NCI-H524 treated with DMSO at 0.1 percent for 48 hours (cell line): ENCODE results near the gene PIK3CD.

Source experiments
- DNase-seq: peaks from one replicate; lab custom pipeline; 2025; lab: John Stamatoyannopoulos, UW

The PIK3CD gene

DNA sequence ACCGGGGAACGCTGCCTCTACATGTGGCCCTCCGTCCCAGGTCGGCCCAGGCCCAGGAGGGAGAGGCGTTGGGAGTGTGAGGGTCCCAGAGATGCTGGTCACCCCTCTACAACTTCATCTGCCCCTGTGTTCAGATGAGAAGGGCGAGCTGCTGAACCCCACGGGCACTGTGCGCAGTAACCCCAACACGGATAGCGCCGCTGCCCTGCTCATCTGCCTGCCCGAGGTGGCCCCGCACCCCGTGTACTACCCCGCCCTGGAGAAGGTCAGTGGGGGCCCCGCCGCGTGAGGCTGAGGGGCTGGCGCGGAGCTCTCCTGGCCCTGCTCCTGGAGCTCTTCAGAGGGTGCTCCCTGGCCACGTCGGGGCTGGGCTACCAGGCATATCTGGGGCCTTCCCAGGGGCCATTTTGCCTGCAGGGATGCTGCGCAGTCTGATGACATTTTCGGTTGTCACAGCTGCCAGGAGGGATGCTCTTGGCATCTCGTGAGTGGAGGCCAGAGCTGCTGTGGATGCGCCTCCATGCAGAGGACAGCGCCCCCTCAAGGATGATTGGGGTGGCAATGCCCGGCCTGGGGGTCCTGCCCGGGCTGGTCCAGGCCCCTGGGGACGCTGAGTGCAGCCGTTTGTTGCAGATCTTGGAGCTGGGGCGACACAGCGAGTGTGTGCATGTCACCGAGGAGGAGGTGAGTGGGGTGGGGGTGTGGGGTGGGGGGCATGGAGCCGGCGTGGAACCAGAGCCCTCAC is 68.6 kb downstream of the PIK3CD start:
- DNase-seq: no peak

DNA sequence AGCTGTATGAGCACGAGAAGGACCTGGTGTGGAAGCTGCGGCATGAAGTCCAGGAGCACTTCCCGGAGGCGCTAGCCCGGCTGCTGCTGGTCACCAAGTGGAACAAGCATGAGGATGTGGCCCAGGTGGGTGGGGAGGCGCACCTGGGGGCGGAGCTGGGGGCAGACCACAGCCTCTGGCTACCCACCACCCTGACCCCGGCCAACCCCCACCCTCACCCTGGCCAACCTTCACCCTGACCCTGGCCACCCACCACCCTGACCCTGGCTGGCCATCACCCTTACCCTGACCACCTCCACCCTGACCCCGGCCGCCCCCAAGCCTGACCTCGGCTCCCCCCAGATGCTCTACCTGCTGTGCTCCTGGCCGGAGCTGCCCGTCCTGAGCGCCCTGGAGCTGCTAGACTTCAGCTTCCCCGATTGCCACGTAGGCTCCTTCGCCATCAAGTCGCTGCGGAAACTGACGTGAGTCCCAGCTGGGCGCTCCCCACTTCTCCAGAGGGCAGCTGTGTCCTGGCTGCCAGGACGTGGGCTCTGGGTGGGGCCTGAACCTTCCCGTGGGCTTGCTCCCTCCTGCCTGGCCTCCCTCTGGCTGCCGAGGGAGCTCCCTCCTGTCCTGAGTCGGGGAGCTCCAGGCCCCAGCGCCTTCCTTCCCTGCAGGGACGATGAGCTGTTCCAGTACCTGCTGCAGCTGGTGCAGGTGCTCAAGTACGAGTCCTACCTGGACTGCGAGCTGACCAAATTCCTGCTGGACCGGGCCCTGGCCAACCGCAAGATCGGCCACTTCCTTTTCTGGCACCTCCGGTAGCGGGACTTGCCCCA is 69.5 kb downstream of the PIK3CD start:
- no peak for DNase-seq

DNA sequence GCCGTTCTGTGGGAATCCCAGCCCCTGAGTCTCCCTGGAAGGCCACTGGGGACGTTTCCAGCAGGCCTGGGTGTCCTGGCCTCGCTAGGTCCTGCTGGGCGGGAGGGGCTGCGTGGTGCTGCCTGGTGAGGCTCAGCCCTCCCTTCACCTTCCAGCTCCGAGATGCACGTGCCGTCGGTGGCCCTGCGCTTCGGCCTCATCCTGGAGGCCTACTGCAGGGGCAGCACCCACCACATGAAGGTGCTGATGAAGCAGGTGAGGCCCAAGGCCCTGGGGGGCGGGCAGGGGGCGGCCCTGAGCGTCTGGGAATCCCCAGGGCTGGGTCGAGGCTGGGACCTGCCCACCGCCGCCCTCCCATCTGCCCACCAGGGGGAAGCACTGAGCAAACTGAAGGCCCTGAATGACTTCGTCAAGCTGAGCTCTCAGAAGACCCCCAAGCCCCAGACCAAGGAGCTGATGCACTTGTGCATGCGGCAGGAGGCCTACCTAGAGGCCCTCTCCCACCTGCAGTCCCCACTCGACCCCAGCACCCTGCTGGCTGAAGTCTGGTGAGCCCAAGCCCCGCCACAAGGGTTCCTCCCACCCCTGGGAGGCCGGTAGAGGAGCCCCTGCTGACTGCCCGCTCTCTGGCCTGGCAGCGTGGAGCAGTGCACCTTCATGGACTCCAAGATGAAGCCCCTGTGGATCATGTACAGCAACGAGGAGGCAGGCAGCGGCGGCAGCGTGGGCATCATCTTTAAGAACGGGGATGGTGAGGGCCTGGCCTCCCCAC is 70.3 kb downstream of the PIK3CD start:
- DNase-seq: no peak

DNA sequence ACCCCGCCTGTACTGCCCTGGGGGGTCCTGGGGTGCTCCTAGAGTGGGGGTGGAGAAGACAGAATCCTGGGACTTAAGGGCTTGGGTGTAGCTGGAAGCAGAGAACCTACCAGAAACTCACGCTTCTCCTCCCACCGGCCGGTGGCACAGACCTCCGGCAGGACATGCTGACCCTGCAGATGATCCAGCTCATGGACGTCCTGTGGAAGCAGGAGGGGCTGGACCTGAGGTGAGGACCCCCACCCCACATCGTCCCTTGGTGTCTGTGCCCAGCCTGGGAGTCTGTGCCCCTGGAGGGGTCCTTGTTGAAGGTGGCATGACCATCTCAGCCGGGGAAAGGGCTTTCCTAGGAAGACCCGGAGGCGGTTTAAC is 70.8 kb downstream of the PIK3CD start:
- DNase-seq: no peak

DNA sequence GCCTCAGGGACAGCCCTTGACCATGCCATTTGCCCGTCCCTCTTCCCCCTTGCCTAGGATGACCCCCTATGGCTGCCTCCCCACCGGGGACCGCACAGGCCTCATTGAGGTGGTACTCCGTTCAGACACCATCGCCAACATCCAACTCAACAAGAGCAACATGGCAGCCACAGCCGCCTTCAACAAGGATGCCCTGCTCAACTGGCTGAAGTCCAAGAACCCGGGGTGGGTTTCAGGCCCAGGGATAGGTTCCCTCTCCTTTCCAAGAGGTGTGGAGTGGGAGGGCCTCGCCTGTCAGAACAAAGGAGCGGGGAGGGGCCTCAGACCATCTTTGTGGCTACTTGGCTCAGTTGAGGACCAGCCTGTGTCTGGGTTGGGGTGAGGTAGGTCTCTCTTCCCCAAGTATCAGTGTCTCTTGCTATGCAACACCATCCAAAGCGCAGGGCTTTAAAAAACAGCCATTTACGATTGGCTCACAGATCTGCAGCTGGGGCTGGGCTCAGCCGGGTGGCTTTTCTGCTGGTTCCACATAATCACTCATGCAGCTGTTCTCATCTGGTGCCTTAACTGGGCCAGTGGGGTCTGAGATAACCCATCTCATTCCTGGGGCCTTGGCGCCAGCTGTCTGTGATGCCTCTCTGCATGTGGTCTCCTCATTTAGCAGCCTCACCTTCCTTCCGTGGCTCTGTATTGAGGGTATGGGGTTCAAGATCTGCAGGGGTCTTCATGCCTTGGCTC is 71.7 kb downstream of the PIK3CD start:
- DNase-seq: no peak

DNA sequence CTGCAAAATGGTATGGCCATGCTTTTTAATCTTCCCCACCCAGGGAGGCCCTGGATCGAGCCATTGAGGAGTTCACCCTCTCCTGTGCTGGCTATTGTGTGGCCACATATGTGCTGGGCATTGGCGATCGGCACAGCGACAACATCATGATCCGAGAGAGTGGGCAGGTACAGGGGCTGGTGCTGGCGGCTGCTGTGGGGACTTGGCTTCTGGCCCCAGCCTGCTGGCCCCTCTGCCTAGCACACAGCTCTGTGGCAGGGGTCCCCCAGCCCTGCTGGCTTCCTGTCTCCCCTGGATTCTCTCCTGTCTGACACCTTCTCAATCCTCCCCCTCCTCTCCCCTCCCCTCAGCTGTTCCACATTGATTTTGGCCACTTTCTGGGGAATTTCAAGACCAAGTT is 72.4 kb downstream of the PIK3CD start:
- no peak for DNase-seq

DNA sequence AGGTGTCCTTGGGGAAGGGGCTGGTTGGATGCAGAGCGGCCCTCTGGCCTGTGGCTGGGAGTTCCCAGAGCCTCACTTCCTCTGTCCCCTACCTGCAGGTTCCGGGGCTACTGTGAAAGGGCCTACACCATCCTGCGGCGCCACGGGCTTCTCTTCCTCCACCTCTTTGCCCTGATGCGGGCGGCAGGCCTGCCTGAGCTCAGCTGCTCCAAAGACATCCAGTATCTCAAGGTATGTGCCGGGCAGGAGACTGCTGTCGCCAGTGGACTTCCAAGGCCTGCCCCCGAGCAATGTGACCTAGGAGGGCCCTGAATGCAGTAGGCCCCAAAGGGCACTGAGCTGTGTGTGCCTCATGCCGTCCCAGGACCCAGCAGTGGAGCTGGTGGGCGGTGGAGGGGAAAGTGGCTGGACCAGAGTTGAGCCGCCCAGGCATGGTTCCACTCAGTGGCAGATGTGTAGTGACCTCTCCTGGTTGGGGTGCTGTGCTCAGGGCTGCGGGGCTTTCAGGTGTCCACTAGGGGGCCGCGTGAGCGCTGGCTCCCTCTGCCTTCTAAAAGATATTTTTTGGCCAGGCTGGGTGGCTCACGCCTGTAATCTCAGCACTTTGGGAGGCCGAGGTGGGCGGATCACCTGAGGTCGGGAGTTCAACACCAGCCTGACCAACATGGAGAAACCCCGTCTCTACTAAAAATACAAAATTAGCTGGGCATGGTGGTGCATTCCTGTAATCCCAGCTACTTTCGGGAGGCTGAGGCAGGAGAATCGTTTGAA is 73.4 kb downstream of the PIK3CD start:
- DNase-seq: no peak

DNA sequence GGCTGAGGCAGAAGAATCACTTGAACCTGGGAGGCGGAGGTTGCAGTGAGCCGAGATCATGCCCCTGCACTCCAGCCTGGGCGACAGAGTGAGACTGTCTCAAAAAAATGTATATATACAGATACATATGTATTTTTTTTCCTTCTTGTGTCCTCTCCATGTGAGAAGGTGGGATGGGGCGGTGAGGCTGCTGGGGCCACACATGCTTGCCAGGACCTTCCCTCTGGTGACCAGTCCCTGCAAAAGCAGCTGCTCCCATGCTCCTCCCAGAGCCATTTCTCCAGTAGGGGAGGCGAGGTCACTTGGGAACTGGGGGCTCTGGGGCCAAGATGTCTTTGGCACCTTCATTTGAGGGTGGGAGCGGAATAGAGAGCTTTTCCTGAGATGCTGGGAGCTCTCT is 74.9 kb downstream of the PIK3CD start:
- DNase-seq: no peak

DNA sequence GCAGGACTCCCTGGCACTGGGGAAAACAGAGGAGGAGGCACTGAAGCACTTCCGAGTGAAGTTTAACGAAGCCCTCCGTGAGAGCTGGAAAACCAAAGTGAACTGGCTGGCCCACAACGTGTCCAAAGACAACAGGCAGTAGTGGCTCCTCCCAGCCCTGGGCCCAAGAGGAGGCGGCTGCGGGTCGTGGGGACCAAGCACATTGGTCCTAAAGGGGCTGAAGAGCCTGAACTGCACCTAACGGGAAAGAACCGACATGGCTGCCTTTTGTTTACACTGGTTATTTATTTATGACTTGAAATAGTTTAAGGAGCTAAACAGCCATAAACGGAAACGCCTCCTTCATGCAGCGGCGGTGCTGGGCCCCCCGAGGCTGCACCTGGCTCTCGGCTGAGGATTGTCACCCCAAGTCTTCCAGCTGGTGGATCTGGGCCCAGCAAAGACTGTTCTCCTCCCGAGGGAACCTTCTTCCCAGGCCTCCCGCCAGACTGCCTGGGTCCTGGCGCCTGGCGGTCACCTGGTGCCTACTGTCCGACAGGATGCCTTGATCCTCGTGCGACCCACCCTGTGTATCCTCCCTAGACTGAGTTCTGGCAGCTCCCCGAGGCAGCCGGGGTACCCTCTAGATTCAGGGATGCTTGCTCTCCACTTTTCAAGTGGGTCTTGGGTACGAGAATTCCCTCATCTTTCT is 75.5 kb downstream of the PIK3CD start:
- DNase-seq: no peak

DNA sequence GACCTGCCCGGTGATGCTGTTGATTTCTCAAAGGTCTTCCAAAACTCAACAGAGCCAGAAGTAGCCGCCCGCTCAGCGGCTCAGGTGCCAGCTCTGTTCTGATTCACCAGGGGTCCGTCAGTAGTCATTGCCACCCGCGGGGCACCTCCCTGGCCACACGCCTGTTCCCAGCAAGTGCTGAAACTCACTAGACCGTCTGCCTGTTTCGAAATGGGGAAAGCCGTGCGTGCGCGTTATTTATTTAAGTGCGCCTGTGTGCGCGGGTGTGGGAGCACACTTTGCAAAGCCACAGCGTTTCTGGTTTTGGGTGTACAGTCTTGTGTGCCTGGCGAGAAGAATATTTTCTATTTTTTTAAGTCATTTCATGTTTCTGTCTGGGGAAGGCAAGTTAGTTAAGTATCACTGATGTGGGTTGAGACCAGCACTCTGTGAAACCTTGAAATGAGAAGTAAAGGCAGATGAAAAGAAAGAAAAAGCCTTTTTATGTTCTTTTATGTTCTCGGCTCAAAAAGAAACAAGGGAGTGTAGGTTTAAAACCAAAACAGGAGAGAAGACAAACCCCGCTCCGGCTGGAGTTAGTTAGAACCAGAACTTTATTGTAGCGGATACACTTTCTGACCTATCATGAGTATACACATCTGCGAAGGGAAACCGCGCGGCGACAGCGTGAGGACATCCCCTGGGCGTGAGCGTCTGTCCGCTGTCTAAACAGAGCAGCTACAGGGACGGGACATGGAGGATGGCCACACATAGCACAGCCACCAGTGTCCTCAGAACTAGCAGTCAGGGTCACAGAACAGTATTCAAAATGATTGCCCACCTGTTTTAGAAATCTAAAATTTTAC is 77.1 kb downstream of the PIK3CD start:
- no peak for DNase-seq

DNA sequence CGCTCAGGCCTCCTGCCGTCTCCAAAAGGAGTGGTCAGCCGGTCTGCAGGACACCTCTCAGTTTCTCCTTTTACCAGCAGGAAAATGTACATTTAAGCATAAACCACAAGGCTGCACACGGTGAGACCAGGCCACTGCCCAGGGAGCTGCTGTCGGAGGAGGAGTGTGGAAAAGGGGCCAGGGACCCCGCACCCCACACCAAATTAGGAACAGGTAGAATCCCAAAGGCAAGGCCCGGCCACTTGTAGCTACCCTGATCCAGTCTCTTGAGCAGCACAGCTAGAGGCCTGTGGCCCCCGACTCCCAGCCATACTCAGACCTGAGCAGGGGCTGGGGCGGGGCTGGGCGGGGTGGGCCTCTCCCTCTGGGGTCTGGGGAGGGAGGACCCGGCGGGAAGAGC is 78.0 kb downstream of the PIK3CD start:
- no peak for DNase-seq

DNA sequence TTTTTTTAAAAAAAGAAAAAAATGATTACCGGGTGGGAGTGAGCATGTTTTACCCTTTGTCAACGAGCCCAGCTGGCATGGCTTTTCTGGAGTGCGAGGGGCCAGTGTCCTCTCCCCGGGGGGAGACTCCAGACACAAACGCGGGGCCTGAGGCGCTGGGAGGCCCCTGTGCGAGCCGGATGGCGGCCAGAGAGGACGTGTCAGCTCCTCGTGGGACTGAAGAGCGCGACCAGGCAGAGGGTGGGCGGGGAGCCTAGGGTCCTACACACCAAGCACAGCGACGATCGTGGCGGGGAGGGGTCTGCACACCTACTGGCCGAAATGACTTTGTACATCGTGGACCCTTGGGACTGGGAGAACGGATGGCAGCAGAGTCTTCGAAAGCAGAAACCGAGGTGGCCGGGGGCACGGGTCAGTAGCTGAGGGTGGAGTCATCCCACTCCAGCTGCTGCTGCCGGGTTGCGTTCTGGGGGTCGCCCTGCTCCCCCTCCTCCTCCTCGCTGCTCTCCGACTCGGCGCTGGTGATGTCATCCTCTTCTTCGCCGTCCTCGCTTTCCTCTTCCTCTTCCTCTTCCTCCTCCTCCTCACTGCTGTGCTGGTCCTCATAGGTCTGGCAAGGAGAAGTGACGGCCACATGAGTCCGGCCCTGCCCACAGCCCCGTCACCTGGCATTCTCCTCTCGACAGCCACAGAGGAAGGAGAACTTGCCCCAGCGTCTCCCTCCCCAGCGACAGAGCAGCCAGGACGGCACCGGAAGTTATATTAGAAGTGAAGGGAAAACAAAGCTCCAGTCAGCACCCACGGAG is 78.8 kb downstream of the PIK3CD start:
- no peak for DNase-seq

DNA sequence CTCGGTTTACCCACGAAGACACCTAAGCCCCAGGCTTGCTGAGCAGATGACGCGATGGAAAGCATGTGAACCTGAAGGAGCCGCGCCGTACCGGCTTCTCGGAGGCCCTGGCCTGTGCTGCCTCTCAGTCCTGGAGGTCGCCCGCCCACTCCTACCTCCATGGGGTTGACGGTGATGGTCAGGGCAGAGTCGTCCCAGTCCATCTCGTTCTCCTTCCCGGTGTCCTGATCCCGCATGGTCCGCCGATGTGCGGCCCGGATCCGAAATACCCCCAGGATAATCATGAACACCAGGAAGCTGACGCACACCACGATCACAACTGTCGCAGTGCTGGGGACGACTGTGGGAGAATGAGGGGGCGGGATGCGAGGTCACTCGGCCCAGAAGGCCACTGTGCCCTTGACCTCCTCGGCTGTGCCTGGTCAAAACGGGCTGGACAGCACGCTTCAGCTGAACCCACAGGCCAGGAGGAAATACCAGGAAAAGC is 79.6 kb downstream of the PIK3CD start:
- no peak for DNase-seq

DNA sequence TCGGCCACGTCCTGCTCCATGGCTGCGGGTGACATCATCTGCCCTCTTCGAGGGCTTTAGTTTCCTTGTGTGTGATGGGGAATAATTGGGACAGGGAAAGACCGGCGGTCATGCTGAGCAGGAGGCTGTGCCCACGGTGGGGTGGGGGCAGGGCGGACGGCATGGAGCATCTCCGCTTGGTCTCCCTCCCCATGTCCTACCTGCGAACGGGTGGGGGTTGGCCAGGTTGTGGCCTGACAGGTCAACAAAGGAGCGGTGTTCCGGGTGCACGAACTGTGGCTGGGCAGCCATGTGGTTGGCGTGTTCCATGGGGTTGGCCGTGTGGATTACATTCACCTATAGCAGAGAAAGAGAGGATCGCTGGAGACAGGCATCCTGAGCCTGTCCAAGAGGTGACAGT is 80.0 kb downstream of the PIK3CD start:
- DNase-seq: no peak

DNA sequence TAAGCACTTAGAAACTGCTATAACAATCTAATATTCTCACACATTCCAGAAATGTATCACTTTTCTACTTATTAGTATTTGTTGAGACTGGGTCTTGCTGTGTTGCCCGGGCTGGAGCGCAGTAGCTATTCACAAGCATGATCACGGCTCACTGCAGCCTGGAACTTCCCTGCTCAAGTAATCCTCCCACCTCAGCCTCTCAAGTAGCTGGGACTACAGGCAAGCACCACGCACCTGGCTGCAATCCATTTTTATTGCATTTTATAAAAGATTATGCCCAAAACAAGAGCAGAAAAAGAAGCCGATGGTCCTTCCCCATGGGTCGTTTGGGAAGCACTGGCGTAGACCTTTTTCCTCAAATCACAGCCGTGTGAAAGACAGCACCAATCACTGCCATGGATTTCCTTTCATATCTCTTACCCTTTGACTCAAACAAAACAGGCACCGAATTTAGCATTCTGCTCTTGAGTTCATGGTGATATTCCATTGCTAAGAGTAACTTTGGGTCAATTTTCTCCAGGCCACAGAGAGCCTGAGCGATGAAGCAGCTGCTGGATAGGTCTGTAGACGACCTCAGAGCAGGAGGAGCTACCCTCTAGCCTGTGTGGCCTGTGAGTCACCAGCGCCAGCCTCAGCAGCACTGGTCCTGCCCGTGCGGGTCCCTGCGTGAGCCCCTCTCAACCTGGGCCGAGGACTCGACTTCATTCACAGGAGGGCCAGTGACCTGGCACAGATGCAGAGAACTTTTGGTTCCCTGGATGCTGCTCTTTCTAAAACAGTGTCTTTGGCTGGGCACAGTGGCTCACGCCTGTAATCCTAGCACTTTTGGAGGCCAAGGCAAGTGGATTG is 80.8 kb downstream of the PIK3CD start:
- no peak for DNase-seq

DNA sequence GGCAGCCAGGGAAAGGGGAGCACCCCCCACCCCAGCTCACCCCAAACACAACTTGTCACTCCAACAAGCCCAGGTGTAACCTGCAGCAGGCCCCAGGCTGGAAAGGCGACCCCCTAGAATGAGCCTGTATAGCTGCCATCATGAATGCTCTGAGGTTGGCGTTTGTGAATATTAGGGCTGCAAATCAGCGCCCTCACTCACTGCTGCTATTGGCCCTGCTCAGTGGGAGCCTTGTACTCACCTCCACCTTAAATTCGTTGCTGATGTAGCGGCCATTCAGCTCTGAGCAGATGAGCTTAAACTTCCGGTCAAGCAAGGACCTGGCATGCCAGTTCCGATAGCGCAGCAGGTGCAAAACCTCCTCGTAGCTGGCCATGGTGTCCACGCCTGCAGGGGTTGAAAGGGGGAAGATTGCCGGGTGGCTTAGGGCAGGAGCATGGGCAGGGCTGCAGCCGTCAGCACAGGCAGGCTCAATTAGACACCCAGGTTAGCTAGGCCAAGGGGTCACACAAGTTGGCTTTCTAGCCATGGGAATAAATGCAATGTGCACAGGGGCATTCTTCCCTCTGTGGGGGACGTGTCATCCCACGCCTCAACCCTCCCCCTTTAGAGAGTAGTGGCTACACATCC is 81.7 kb downstream of the PIK3CD start:
- no peak for DNase-seq

DNA sequence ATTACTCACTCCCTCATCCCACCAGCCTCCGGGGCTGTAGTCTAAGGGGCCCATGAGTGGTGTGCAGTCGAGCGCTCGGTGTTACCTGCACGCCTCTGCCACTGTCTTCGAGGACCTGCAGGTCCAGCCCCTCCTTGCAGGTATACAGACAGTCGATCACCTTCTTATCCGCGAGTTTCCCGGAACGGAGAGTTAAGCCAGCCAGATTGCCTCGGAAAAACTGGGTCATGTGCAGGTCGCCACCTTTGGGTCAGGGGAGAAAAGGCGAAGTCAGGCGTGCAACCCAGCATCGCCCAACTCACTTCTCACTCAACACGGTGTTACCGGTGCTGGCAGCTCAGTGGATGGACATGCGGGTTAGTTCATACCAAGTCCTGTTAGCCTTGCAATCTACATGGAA is 84.3 kb downstream of the PIK3CD start:
- no peak for DNase-seq
